HG03159 (cell line): ENCODE results near the gene EPHB2.

Source experiments
- ATAC-seq: cut with Tn5 transposase; IDR thresholded peaks from one replicate; pipeline ENCODE4 v1.9.1; 2021; ENCODE audit warnings: mild to moderate bottlenecking, moderate library complexity; ENCODE audit not compliant: unreplicated experiment

The EPHB2 gene

GRCh38 chr1:22796642-22797041 lies 86.0 kb downstream of the EPHB2 start:
- no peak for ATAC-seq

- ATAC-seq: no peak
These were observed 87.4 kb downstream of the EPHB2 start for GRCh38 chr1:22798083-22798482.

GRCh38 chr1:22799971-22800370 lies 89.3 kb downstream of the EPHB2 start:
- ATAC-seq: no peak

- no peak for ATAC-seq
These were observed 90.0 kb downstream of the EPHB2 start for GRCh38 chr1:22800629-22801028.

- ATAC-seq: no peak
These were observed 90.7 kb downstream of the EPHB2 start for GRCh38 chr1:22801347-22801746.

- ATAC-seq: no peak
These were observed 91.1 kb downstream of the EPHB2 start for GRCh38 chr1:22801761-22802160.

- no peak for ATAC-seq
These were observed 93.2 kb downstream of the EPHB2 start for GRCh38 chr1:22803833-22804232.

- no peak for ATAC-seq
These were observed 93.8 kb downstream of the EPHB2 start for GRCh38 chr1:22804406-22804805.

DNA sequence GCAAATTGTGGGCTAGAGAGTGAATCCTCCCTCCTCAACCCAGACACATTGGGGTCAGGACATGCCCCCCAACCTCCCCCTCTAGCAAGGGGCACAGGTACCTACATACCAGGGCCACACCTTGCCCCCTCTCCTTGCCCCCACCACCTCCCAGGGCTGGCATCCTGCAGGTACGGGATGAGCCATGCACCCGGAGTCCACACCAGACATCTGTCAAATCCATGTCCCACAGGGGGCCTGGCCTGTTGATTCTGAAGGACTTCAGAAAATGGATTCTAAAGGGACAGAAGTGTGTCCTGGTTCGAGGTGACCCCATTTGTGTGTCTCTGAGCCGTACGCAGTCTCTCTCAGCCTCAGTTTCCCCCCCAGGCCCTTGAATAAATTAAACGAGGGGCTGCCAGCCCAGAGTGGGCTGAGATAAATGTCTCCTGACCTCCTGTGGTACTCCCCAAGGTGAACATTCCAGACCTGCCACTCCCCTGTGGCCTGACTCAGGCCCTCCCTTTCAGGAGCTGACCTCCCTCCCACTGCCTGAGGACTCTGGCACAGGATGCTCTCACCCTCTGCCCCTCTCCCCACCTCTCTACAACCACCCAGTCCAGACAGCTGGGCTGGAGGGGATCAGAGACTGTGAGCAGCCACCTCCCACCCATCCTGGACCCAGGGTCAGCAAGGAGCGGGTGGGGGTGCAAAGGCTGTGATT lies 94.5 kb downstream of the EPHB2 start:
- ATAC-seq: no peak

- no peak for ATAC-seq
These were observed 95.0 kb downstream of the EPHB2 start for GRCh38 chr1:22805672-22806038.

GRCh38 chr1:22806584-22806983 lies 95.9 kb downstream of the EPHB2 start:
- no peak for ATAC-seq

- no peak for ATAC-seq
These were observed 96.7 kb downstream of the EPHB2 start for GRCh38 chr1:22807340-22807739.

GRCh38 chr1:22808186-22808675 lies 97.6 kb downstream of the EPHB2 start:
- ATAC-seq: no peak

- no peak for ATAC-seq
These were observed 98.2 kb downstream of the EPHB2 start for GRCh38 chr1:22808676-22809483.

GRCh38 chr1:22809783-22810182 lies 99.1 kb downstream of the EPHB2 start:
- no peak for ATAC-seq

- no peak for ATAC-seq
These were observed 99.7 kb downstream of the EPHB2 start for GRCh38 chr1:22810378-22810777.

GRCh38 chr1:22812092-22812880 lies 101.6 kb downstream of the EPHB2 start:
- ATAC-seq: no peak

DNA sequence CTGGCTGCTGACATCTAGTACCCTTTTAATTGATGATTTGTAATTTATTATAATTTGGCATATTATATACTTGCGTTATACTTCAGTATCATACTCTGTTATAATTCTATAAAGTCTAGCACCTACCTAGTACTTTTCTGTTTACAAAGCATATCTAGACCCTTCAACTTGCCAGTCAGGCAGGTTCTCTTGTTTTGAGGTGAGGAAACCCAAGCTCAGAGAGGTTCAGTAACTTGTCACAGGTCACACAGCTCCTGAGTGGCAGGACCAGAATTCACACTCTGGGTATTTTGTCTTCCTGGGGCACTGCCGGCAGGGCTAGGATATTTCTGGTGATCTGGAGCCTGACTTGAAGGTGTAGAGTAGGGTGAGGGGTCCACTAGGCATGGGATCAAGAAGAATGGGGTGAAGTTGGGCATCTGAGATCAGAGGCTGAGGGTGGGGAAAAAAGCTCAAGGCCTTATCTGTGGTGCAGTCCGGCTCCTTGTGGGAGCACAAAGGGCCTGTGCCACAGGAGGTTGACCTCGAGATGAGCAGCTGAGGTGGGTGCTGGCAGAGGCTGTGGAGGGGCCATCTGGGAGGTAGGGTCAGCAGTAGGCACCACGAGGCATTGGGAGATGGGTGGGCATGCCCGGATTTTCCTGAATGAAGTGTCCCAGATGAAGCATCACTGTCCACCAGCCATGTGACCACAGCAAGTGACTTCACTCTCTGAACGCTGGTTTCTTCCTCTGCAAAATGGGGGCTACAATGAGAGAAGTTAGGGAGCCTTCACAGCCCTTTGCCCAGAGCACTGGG lies 102.6 kb downstream of the EPHB2 start:
- no peak for ATAC-seq

GRCh38 chr1:22814176-22815042 lies 103.8 kb downstream of the EPHB2 start:
- no peak for ATAC-seq

DNA sequence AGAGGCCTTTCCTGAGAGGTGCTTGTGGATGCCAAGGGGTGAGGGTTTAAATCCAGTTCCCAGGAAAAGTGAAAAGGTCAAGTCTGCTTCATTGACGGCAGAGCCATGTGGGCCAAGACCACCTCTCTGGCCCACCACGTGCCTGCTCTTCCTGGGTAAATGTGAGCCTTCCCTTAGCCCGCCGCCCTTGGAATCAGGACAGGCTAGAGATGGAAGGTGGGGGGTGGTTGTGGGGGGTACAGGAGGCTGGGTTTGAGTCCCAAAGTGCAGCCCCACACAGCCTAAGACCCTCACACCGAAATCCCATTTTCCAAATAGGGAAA lies 104.4 kb downstream of the EPHB2 start:
- ATAC-seq: no peak
